HepG2 (cell line): Measurements from ENCODE around the gene DNMT3A. TPM values are rescaled to one million over a fixed set of nuclear protein-coding genes. Genes with fewer than 3 reads are reported as not detected.

ENCODE experiments used
- ARNT2 ChIP-seq: sonication (generic); formaldehyde crosslinking; IDR thresholded peaks from 2 replicates; pipeline ENCODE4 v1.8.0; 2022; ENCODE audit warnings: mild to moderate bottlenecking, low read depth, missing genetic modification reagents, moderate library complexity
- ELF3 ChIP-seq: IDR thresholded peaks from 2 replicates; pipeline ENCODE4 v1.6.1; 2016; ENCODE audit warnings: missing genetic modification reagents, missing compliant biosample characterization
- IRF9 ChIP-seq: sonication (generic); formaldehyde crosslinking; IDR thresholded peaks from 2 replicates; pipeline ENCODE4 v1.8.0; 2022; ENCODE audit warnings: missing genetic modification reagents, mild to moderate bottlenecking, borderline replicate concordance
- MYC ChIP-seq: sonication (generic); formaldehyde crosslinking; IDR thresholded peaks from 2 replicates; pipeline ENCODE4 v1.9.0; 2021; ENCODE audit warnings: missing genetic modification reagents, borderline replicate concordance
- PAXIP1 ChIP-seq: sonication (generic); formaldehyde crosslinking; conservative IDR thresholded peaks from 2 replicates; pipeline ENCODE4 v1.4.0; 2020; ENCODE audit warnings: mild to moderate bottlenecking, missing genetic modification reagents, moderate library complexity
- POLR2A ChIP-seq, 2 experiments: IDR thresholded peaks; 2 replicates each; pipeline ENCODE4 v1.6.1; 2011; ENCODE audit warnings: low read depth in 2 of 2, low read length in 2 of 2, mild to moderate bottlenecking in 1 of 2, moderate library complexity in 1 of 2; ENCODE audit not compliant: insufficient read depth in 1 of 2
- RBFOX2 ChIP-seq: fragments of 200-400 bp; formaldehyde crosslinking; IDR thresholded peaks from 2 replicates; pipeline ENCODE4 v1.6.1; 2017; ENCODE audit warnings: low read depth, mild to moderate bottlenecking, low read length
- STAG1 ChIP-seq: sonication (generic); formaldehyde crosslinking; IDR thresholded peaks from 2 replicates; pipeline ENCODE4 v1.4.0; 2020; ENCODE audit warnings: missing genetic modification reagents
- SUZ12 ChIP-seq: fragments of 150-350 bp; IDR thresholded peaks from 2 replicates; pipeline ENCODE4 v1.6.1; 2014; ENCODE audit warnings: low read depth, low read length
- TOPORS ChIP-seq: sonication (generic); formaldehyde crosslinking; IDR thresholded peaks from 2 replicates; pipeline ENCODE4 v1.8.0; 2023; ENCODE audit warnings: mild to moderate bottlenecking, missing genetic modification reagents
- ZBTB40 ChIP-seq, 2 experiments: fragments of 450-650 bp in 1 of 2; sonication (generic) in 1 of 2; formaldehyde crosslinking in 1 of 2; IDR thresholded peaks; 2 replicates each; pipeline versions ENCODE4 v1.6.1 to v1.8.0; 2016 to 2022; ENCODE audit warnings: antibody characterized with exemption in 1 of 2, mild to moderate bottlenecking in 1 of 2, missing genetic modification reagents in 1 of 2
- ZNF383 ChIP-seq: sonication (generic); formaldehyde crosslinking; IDR thresholded peaks from 2 replicates; pipeline ENCODE4 v1.4.0; 2020; ENCODE audit warnings: missing genetic modification reagents, mild to moderate bottlenecking, borderline replicate concordance
- ZNF660 ChIP-seq: sonication (generic); formaldehyde crosslinking; IDR thresholded peaks from 2 replicates; pipeline ENCODE4 v1.5.1; 2020; ENCODE audit warnings: mild to moderate bottlenecking, low read depth, missing genetic modification reagents, borderline replicate concordance
- ZNF709 ChIP-seq: sonication (generic); formaldehyde crosslinking; IDR thresholded peaks from 2 replicates; pipeline ENCODE4 v1.5.0; 2020; ENCODE audit warnings: mild to moderate bottlenecking, missing genetic modification reagents
- ZNF720 ChIP-seq: sonication (generic); formaldehyde crosslinking; IDR thresholded peaks from 2 replicates; pipeline ENCODE4 v1.4.0; 2020; ENCODE audit warnings: missing genetic modification reagents
- ZNF775 ChIP-seq: sonication (generic); formaldehyde crosslinking; IDR thresholded peaks from 2 replicates; pipeline ENCODE4 v1.4.0; 2020; ENCODE audit warnings: missing genetic modification reagents, mild to moderate bottlenecking, moderate library complexity, borderline replicate concordance
- polyA plus RNA-seq, 8 experiments: library from polyadenylated mRNA; depleted of rRNA in 3 of 8; stranded (reverse) in 7 of 8; unstranded in 1 of 8; fragments of >200 nt; fragmentation: Illumina TruSeq in 4 of 8; extraction: Trizol in 4 of 8; gene quantifications; 2 replicates each; pipeline versions ENCODE4 v1.2.1 to v1.2.3, GENCODE V29; 2011 to 2016; ENCODE audit warnings: low read depth in 4 of 8, missing spikeins in 1 of 8, mixed read lengths in 1 of 8; ENCODE audit not compliant: insufficient read depth in 1 of 8
- total RNA-seq, 5 experiments: library from RNA; depleted of rRNA; stranded (reverse); fragments of >200 nt; fragmentation: Illumina TruSeq; extraction: Trizol; gene quantifications; 2 replicates each; pipeline ENCODE4 v1.2.3, GENCODE V29; 2016; ENCODE audit warnings: low read depth in 1 of 5

Gene DNMT3A
- total and polyA plus RNA-seq, 2 of the 13 experiments (the other 11 are each of a cell fraction or from before 2014, with no cell fraction given) = 14.7 to 29.1 TPM

GRCh38 chr2:25362434-25363145 lies 20.9 kb upstream of the DNMT3A start (continued):
- no peak for TF ChIP-seq ZBTB40 (IDR thresholded peaks at IDR 0.05)
- no peak for TF ChIP-seq ZBTB40 (CRISPR knock-in tag; IDR thresholded peaks at IDR 0.05)
- TF ChIP-seq POLR2A (IDR thresholded peaks at IDR 0.05; ENCODE audit: insufficient read depth in 1 of 2, low read depth in 2 of 2, low read length in 2 of 2) = no peak
- TF ChIP-seq ELF3 (CRISPR knock-in tag) = 0 out of 2 replicates have a peak, but pooled peaks have one; percentile 12
- TF ChIP-seq PAXIP1 (CRISPR knock-in tag) = 0 out of 2 replicates have a peak, but pooled peaks have one; percentile 8
- no peak for TF ChIP-seq SUZ12
- no peak for TF ChIP-seq ZNF660
- no peak for TF ChIP-seq ARNT2 (CRISPR knock-in tag)
- no peak for TF ChIP-seq IRF9 (CRISPR knock-in tag)
- 0 out of 2 replicates have a peak, but pooled peaks have one; percentile 34 for TF ChIP-seq ZNF709 (CRISPR knock-in tag)
- no peak for TF ChIP-seq RBFOX2
- TF ChIP-seq ZNF720 = no peak
- TF ChIP-seq ZNF383 (CRISPR knock-in tag) = no peak
- no peak for TF ChIP-seq STAG1
- TF ChIP-seq TOPORS (CRISPR knock-in tag) = 0 out of 2 replicates have a peak, but pooled peaks have one; percentile 31
- TF ChIP-seq ZNF775 (CRISPR knock-in tag) = no peak
- TF ChIP-seq MYC = no peak
